ENCODE results near the gene FBXO17.

The FBXO17 gene

DNA sequence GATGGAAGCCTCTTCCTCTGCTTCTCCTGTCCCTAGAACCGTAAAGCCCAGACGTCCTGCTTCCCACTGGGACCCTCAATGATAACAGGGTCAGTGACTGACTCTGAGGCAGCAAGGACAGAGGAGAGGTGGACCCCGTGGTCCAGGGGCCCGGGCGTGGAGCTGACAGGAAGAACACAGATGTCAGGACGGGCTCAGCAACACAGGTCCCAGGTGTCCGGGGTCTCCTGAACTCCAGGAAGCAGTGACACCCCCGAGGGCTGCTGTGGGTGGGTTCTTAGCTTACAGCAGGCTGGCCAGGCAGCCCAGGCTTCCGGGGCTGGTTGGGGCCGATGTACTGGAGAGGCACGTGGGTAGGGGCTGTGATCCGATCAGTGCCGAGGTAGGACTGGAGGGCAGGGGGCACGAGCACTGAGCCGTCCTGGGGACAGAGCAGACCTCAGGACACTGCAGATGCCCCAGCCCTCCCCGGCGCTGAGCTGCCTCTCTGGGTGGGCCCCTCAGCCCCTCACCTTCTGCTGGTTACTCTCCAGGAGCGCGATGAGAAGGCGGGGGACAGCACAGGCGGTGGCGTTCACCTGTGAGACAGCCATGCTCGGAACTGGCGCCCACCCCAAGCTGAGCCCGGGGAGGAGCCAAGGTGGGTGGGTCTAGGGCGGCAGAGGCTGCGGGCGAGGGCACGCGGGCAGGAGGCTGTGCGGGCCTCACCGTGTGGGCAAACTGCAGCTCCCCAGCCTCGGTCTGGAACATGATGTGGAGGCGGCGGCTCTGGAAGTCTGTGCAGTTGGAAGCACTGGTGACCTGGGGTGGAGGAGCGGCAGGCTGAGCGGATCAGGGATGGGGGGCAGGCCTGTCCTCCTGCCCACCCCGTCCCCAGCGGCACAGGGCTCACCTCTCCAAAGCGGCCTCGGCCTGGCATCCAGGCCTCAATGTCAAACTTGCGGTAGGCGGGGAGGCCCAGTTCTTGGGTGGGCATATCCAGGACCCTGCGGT, 59.9 kb downstream of the FBXO17 start:
- no peak for DNase-seq

- no peak for DNase-seq
Measured at GRCh38 chr19:38913958-38914357, 61.6 kb downstream of the FBXO17 start.

DNA sequence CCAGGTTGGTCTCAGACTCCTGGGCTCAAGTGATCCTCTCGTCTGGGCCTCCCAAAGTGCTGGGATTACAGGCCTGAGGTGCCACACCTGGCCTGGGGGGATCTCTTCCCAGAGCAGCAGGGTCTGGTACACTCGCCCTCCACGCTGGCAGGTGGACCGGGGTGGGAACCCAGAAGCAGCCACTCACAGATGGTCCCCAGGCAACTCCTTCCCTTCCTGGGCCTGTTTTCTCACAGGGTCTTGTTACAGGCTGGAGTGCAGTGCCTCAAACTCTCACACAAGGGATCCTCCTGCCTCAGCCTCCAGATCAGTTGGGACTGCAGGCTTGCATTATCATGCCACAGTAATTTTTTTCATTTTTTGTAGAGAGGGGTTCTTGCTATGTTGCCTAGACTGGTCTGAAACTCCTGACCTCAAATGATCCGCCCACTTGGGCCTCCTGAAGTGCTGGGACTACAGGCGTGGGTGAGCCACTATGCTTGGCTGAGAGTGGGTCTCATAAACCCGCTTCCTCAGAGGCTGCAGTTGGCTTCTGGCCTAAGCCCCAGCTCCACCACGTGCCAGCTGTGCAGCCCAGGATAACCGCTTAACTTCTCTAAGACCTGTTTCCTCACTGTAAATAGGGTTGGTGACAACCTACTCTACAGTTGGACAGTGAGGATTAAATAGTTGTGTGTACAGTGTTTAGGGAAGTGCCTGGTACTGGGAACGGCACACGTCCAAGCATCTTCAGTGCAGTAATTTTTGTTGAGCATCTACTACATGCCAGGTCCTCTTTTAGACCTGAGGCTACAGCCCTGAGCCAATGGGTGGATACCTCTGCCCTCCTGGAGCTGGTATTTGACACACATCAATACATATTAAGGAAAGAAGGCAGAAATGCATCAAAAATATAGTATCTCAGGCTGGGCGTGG, 62.7 kb downstream of the FBXO17 start:
- DNase-seq = no peak

- no peak for DNase-seq
Measured at GRCh38 chr19:38911388-38912001, 64.0 kb downstream of the FBXO17 start.

- no peak for DNase-seq
Measured at GRCh38 chr19:38910488-38910887, 65.1 kb downstream of the FBXO17 start.

GRCh38 chr19:38908911-38909310, 66.6 kb downstream of the FBXO17 start:
- DNase-seq = peak in 1 of 2 experiments; percentile 21

DNA sequence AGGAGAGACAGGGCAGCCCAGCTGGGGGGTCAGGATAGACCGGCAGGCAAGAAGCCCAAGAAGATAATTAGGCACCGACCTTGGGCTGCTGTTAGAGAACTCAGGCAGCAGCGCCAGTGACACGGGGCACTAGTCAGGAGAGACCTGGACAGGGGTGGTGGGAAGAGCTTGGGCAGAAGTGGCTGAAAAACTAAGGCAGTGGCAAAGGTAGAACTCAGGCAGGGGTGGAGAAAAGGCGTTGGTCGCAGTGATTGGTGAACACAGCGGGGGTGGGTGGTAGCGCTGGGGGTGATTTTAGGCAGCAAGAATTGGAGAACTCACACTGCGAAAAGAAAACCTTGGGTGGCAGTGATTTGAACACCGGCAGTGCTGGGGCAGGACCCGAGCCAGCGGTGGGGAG, 67.9 kb downstream of the FBXO17 start:
- DNase-seq = no peak

GRCh38 chr19:38907227-38907626, 68.3 kb downstream of the FBXO17 start:
- DNase-seq = no peak

DNA sequence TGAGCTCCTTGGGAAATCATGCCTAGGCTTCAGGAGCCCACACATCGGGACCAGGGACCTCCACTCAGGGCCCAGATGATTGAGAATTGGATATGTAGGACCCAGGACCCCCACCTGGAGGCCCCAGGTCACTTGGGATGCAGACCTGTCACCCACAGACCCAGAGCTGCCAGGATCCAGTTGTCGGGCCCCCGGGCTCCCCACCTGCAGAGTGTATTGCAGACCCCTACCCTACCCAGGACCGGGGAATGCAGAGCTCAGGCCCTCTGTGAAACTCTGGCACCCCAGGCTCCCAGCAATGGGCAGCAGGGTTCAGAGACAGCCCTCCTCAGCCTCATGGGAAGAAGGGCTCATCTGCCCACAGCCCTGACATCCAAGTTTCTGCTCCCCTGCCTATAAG, 69.9 kb downstream of the FBXO17 start:
- DNase-seq = no peak

- no peak for DNase-seq
Measured at GRCh38 chr19:38904581-38905539, 70.7 kb downstream of the FBXO17 start.

DNA sequence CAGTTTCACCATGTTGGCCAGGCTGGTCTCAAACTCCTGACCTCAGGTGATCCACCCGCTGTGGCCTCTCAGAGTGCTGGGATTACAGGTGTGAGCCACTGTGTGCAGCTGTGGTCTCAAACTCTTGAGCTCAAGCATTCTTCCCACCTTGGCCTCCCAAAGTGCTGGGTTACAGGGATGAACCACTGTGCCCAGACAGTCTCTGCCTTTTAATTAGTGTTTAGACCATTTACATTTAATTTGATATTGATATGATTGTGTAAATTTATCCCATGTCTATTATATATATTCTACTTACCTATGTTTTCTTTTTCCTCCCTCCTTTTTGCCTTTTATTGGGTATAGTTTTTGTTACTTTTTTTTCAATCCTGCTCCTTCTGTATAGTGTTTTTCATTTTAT, 73.9 kb downstream of the FBXO17 start:
- DNase-seq = no peak

DNA sequence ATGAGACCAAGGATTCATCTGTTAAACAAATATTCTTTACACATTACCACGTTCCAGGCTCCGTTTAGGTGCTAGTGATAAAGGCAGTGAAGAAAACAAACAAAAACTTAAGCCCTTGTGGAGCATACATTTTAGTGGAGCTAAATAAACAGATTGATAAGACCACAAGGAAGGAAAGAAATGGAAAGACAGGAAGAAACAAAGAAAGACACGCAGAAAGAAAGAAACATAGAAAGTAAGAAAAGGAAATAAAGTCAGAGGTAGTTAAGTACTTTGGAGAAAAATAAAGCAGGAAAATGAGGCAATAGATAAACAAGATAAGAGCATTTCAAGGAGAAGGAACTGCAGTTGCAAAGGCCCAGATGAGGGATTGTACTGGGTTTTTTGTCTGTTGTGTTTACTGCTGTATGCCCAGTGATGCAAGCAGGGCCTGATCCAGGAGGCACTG, 74.8 kb downstream of the FBXO17 start:
- DNase-seq = no peak

DNA sequence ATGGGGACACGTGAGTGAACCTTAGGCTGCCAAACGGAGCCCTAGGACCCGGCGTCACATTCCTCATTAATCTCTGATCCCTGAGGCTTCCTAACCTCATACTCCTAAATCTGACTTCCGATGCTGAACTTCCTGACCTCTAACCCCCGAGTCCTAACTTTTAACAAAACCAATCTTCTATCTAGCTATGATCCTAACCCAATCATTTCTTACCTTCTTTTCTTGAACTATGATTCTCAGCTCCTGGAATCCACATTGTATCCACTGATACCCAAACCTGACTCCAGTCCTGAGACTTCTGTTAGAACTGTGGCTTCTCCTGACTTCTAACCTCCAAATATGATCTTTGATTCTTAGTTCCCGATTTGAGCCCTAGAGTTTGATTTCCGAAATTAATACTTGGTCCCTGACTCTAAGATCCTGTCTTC, 75.3 kb downstream of the FBXO17 start:
- DNase-seq = no peak

GRCh38 chr19:38899447-38900201, 75.9 kb downstream of the FBXO17 start, which contains the start of the genes NFKBIB and SIRT2:
Gene NFKBIB, plus strand, starts transcription at chr19:38899969. Its CDS starts 64 bp downstream, at chr19:38900033.
Gene SIRT2, minus strand, starts transcription at chr19:38899618. Its CDS starts 97 bp downstream, at chr19:38899521.
- DNase-seq = peak; percentile 93 to 100

DNA sequence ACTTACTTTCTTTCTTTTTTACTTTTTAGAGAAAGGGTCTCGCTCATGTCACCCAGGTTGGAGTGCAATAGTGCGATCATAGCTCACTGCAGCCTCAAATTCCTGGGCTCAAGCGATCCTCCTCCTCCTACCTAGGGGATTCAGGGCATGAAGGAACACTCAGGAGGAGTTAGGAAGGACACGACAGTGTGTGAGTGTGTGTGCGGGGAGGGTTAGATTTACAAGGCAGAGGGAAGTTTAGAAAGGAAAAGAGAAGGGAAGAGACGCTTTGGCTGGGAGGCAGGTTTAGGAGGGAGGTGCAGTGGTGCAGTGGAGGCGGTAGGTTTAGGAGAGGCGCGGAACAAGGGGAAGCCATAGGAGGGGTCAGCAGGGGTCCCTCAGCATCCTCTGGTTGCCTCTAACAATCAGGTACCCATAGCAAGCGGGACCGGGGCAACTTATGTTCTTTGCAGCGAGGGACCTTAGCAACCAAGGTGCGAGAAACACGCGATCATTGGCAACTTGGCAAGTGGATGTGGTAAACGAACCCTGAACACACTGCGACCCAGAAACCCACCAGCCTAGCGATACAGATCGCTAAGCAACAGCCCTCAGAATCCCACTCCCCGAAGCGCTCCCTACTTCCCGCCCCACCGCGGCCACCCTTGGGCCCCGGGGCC, 76.6 kb downstream of the FBXO17 start:
- DNase-seq = no peak

GRCh38 chr19:38894968-38895367, 80.6 kb downstream of the FBXO17 start:
- DNase-seq = no peak

DNA sequence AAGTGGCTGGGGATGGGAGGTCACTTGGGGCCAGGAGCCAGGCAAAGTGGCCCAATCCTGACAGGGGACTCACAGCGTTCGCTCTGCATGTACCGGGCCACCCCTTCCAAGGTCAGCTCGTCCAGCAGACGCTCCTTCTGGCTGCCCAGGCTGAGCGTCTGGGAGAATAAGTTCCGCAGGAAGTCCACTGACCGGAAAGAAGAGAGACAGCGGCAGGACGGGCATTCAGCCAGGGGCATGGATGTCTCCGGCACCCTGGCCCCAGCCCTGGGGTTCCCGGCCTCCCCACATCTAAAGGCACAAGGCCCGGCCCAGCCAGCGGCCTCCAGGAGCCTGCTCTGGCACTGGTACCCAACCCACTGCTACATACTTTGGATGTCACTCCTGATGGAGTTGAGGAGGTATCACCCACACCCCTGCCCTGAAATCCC, 82.2 kb downstream of the FBXO17 start:
- DNase-seq = no peak

DNA sequence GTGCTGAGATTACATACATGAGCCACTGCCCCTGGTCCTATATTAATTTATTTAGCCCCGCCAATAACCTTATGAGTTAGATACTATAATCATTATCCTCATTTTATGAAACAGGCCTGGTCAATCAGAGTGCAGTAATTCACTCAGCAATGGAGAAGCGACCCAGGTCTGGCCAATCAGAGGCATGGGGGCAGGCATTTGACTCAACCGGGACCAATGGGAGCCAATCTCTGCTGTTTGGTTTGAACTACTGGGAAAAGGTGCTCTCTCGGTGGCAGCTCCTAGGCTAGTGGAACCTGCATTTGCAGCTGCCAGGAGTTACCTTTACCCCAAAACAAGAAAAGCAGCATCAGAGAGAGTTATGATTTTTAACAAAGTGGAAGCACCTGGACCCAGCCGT, 82.7 kb downstream of the FBXO17 start:
- DNase-seq = no peak

DNA sequence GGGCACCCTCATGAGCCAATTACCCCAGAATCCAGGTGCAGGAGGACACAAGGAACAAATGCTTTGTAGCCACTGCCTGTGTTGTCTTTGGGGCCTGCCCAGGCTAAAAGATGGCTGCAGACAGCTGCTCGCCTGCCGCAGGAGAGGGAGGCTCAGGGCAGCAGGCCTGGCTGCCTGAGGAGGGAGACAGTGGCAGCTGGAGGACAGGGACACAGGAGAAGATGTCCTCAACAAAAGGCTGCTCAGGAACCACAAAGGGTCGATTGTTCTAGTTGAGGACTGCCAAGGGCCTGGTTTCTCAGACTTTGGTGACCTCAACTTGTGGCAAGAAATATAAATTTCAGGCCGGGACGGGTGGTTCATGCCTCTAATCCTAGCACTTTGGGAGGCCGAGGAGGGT, 83.8 kb downstream of the FBXO17 start:
- DNase-seq = no peak
